Fibroblast of skin of abdomen (primary cell): ENCODE results near the gene LONRF2.

Experiments
- DNase-seq: peaks from one replicate; pipeline ENCODE4 v3.0.0-alpha.2; 2013

The LONRF2 gene

DNA sequence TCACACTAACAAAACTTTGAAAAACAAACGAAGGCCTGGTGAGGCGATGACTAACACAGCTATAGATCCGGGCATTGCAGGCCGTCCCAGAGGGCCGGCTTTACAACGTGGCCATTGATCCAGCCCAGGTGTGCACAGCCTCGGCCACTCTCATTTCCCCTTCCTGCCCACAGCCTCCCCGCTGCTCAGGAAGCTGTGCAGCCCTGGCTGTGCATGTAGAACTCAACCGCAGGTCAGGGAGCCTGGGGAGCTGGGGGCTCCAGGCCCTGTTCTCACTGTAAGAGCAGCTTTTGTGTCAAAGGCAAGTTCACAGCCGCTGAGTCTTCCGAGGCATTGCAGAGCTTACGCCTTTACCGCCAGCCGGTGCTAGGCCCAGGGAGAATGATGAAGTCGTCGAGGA, 87.2 kb downstream of the LONRF2 start:
- no peak for DNase-seq

DNA sequence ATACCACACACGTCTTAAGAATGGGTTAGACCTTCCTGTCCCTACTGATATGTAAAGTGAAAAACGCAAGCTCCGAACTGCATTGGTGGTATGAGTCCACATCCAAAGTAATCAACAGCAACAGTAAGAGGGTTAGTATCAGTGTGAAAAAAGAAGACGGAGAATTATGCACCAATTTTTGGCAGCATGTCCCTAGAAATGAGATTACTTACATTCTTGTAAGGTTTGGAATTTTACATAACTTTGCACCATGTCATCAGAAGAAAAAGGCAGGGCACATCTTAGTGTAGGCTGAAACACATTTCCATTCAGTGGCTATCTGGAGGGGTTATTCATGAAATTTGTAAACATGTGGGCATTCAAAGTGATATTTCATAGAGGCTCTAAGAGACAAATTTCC, 88.2 kb downstream of the LONRF2 start:
- peak; percentile 76 for DNase-seq

DNA sequence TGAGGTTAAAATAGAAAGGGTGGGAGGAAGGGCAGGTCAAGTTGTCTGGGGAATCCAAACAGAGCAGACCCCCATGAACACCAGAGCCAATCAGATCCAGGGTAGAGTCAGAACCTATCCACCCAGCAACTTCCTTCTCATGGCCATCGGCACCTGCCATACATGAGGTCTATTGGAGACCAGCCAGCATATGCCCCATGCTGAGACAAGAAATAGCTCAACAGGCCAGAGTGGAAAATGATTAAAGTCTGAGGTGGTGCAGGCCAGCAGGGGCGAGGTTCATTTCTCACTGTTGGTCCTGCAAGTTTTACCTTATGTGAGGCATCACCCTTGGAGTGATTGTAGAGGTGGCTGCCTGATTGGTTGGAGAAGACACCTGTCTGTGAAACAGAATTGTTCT, 89.2 kb downstream of the LONRF2 start:
- DNase-seq: no peak

DNA sequence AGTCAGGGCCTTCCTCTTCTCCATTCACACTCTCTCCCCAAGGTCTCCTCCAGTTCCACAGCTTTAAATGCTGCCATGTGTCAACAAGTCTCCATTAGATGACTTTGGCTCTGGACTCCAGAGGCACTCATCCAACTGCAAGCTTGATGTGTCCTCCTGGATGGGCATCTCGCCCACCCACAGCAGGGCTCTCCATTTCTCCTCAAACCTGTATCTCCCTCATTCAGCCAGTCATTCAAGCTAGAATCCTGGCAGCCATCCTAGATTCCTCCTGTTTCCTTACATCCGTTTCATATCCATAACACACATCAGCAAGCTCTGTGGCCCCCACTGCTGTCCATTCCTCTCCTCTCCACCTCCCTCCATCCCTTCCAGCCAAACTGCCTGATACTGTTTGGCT, 91.5 kb downstream of the LONRF2 start:
- DNase-seq: peak; percentile 70

DNA sequence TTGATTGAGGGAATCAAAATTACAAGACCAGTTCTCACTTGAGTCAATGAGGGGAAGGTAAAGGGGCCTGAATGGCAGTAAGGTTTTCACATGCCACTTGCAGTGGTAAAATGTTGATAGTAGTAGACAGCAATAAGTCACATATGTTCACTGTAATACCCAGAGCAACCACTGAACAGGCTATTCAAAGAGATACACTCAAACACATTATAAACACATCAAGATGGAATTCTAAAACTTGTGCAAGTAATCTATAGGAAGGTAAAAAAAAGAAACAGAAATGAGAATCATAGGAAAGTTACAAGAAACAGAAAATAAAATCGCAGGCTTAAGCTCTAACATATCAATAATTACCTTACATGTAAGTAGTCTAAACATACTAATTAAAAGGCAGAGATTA, 93.3 kb downstream of the LONRF2 start:
- DNase-seq: no peak

DNA sequence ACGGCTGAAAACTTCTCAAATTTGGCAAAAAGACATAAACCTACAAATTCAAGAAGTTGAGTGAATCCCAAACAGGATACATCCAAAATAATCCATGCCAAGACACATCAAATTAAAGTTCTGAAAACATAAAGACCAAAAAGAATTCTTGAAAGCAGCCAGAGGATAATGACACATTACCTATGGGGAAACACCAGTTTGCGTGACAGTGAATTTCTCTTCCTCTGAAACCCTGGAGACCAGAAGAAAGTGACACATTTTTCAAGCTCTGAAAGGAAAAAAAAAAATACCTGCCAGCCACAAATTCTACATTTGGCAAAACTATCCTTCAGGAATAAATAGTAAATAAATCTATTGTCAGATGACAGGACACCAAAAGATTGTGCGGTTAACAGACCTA, 93.9 kb downstream of the LONRF2 start:
- DNase-seq: no peak

DNA sequence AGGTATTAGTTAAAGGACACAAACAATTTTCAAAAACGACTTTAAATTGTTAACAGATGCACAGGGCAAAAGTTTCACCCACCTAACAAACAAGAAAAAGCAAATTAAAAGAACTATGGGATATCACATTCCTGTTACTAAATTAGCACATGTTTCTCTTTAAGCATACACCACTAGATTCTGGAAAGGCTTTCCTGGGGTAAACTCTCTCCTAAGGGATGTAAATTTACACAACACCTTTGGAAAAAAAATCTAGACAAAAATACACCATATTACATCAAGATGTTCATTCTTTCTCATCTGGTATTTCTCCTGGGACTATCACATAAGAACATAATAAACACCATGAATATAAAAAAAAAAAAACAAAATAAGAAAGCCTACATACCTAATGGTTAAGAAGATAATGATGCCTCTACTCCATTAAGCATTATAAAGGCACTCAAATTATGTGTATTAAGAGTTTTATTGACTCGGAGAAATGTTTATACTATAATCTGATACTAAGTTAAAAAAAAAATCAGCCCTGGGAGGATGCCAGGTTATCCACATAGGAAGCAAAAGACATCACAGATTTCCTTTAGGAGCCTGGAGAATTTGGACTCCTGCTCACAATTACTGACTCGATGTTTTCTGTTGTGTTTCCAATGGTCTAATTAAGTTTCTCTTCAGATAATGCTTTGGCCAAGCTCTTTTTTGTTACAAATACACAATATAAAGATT, 97.2 kb downstream of the LONRF2 start:
- no peak for DNase-seq

DNA sequence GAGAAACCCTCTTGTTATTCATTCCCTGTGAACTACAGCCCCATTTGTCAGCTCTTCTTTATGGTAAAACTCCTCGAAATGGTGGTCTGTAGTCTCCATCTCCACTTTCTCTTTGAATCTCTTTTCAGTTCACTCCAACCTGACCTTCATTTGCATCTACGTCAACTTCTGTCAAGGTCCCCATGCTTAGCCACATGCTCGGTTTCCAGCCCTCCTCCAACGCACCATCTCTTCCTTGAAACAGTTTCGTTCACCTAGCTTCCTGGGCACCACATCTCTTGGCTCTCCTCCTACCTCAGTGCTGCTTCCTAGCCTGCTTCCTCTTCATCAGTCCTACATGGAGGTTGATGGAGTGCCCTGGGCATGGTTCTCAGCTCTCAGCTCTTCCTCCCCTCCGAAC, 98.8 kb downstream of the LONRF2 start:
- no peak for DNase-seq
